Esophagus muscularis mucosa (tissue), 4 donors: ENCODE measurements around the gene NME7. TPM values are rescaled to one million over a fixed set of nuclear protein-coding genes. Genes with fewer than 3 reads are reported as not detected.
"Not testable (repeated sequence)": the region's sequence is repeated elsewhere in the genome, so short reads cannot be mapped to it uniquely, and the experiment has no call there.

ENCODE experiments used
- DNase-seq: peaks from one replicate; pipeline ENCODE4 v3.0.0-alpha.2; 2017; ENCODE audit errors: extremely low spot score
- H3K27ac ChIP-seq, 4 donors: fragments of 200-600 bp; sonication (generic); replicated peaks in 1 of 4; 1 replicate in 3 of 4; 2 replicates in 1 of 4; pipeline ENCODE4 v1.5.1; 2016 to 2019; ENCODE audit warnings: mild to moderate bottlenecking in 1 of 4
- H3K27me3 ChIP-seq, 4 donors: fragments of 200-600 bp; sonication (generic); one replicate each; pipeline versions ENCODE4 v1.5.1 to v1.6.0; 2016 to 2019
- H3K36me3 ChIP-seq, 4 donors: fragments of 200-600 bp; sonication (generic); one replicate each; pipeline ENCODE4 v1.5.1; 2016 to 2019
- H3K4me1 ChIP-seq, 4 donors: fragments of 200-600 bp; sonication (generic); one replicate each; pipeline ENCODE4 v1.5.1; 2016 to 2019
- H3K4me3 ChIP-seq, 4 donors: fragments of 200-600 bp; sonication (generic); 1 replicate in 2 of 4; 2 replicates in 2 of 4; pipeline ENCODE4 v1.5.1; 2016 to 2019; ENCODE audit warnings: mild to moderate bottlenecking in 4 of 4, moderate library complexity in 1 of 4
- H3K9me3 ChIP-seq, 4 donors: fragments of 200-600 bp; sonication (generic); 1 replicate in 3 of 4; 2 replicates in 1 of 4; pipeline ENCODE4 v1.5.1; 2016 to 2019
- CTCF ChIP-seq, 3 experiments: fragments of 200-600 bp in 2 of 3; fragments of 450-650 bp in 1 of 3; sonication (generic) in 2 of 3; IDR thresholded peaks; one replicate each; pipeline ENCODE4 v1.5.1; 2017 to 2019; ENCODE audit warnings: antibody characterized with exemption in 3 of 3, mild to moderate bottlenecking in 2 of 3, moderate library complexity in 1 of 3
- EP300 ChIP-seq: sonication (generic); formaldehyde crosslinking; IDR thresholded peaks from one replicate; pipeline ENCODE4 v1.6.1; 2017; ENCODE audit warnings: antibody characterized with exemption
- POLR2A ChIP-seq: fragments of 450-650 bp; IDR thresholded peaks from one replicate; pipeline ENCODE4 v1.6.1; 2017; ENCODE audit warnings: antibody characterized with exemption, moderate library complexity, mild to moderate bottlenecking, low read depth
- POLR2AphosphoS5 ChIP-seq, 2 donors: sonication (generic); formaldehyde crosslinking; IDR thresholded peaks; one replicate each; pipeline ENCODE4 v1.6.1; 2017; ENCODE audit warnings: antibody characterized with exemption in 2 of 2
- WGBS: methylation state at CpG from one replicate; pipeline ENCODE4 v1.1.5; 2018; 5-methylcytosine and 5-hydroxymethylcytosine counted together
- intact Hi-C: fragments of 100-400 bp; cut with DNase I; formaldehyde crosslinking; loops from one replicate; pipeline ENCODE4 v1.15.1; 2023
- total RNA-seq, 4 donors: library from RNA; depleted of rRNA; stranded (reverse); fragments of >200 nt; gene quantifications; one replicate each; pipeline versions ENCODE4 v1.1.0 to v1.2.1, GENCODE V29; 2016

NME7 gene
- total RNA-seq, 4 donors from 2014 or later = 10.2 to 27.8 (median 14.5) TPM

- H3K36me3 ChIP-seq = no peaks in the 10 kb centered on the region
- 73% methylated on average over 2 of the region's 2 CpGs for WGBS
- no peak overlapping the region for H3K4me3 ChIP-seq
- intact Hi-C loops = loop anchor here (1.0 to 10.0 kb wide), 3 partner anchors 745 to 1006 kb away; no protein-coding TSS in a partner anchor
- no peaks in the 10 kb centered on the region for H3K9me3 ChIP-seq
- H3K4me1 ChIP-seq = no peaks in the 10 kb centered on the region
- TF ChIP-seq EP300 (no peak), POLR2A (no peak)
- no peaks in the 10 kb centered on the region for H3K27me3 ChIP-seq
- no peak overlapping the region for H3K27ac ChIP-seq
- no peak for DNase-seq
Observed at GRCh38 chr1:169347688-169348382, 19.8 kb downstream of the NME7 start.

- H3K27me3 ChIP-seq = no peaks in the 10 kb centered on the region
- H3K4me3 ChIP-seq = no peak overlapping the region
- 98% methylated on average over 3 of the region's 3 CpGs for WGBS
- H3K4me1 ChIP-seq = no peaks in the 10 kb centered on the region
- no peak overlapping the region for H3K27ac ChIP-seq
- TF ChIP-seq POLR2AphosphoS5 (IDR thresholded peaks at IDR 0.05) = no peak
- no peak for TF ChIP-seq EP300
- no peak for TF ChIP-seq POLR2A
- no peak for TF ChIP-seq CTCF (IDR thresholded peaks at IDR 0.05)
- no peak for DNase-seq
- intact Hi-C loops = loop anchor here (5.0 to 10.0 kb wide), 2 partner anchors 911 to 1004 kb away; no protein-coding TSS in a partner anchor
- H3K9me3 ChIP-seq = no peaks in the 10 kb centered on the region
- no peaks in the 10 kb centered on the region for H3K36me3 ChIP-seq
Observed at GRCh38 chr1:169346036-169346589, 21.5 kb downstream of the NME7 start.

GRCh38 chr1:169345511-169345910 is 22.1 kb downstream of the NME7 start:
- WGBS = 96% methylated on average over 1 of the region's 1 CpG
- TF ChIP-seq EP300 (no peak), POLR2A (no peak), CTCF (IDR thresholded peaks at IDR 0.05) (no peak), POLR2AphosphoS5 (IDR thresholded peaks at IDR 0.05) (no peak)

GRCh38 chr1:169342096-169342495 is 25.5 kb downstream of the NME7 start:
- not testable (repeated sequence) for H3K4me1 ChIP-seq, H3K4me3 ChIP-seq, H3K9me3 ChIP-seq, H3K27me3 ChIP-seq, DNase-seq, H3K27ac ChIP-seq, H3K36me3 ChIP-seq
- WGBS = 92% methylated on average over 3 of the region's 3 CpGs
- intact Hi-C loops = loop anchor here (10.0 kb wide), 1 partner anchor 907 kb away; no protein-coding TSS in a partner anchor

More at GRCh38 chr1:169345511-169345910, 22.1 kb downstream of the NME7 start:
- H3K9me3 ChIP-seq = no peaks in the 10 kb centered on the region
- intact Hi-C loops = loop anchor here (5.0 to 10.0 kb wide), 2 partner anchors 911 to 1003 kb away; no protein-coding TSS in a partner anchor
- no peaks in the 10 kb centered on the region for H3K36me3 ChIP-seq
- no peak overlapping the region for H3K4me3 ChIP-seq
- H3K27ac ChIP-seq = no peak overlapping the region
- no peaks in the 10 kb centered on the region for H3K27me3 ChIP-seq
- no peak for DNase-seq
- H3K4me1 ChIP-seq = no peaks in the 10 kb centered on the region

GRCh38 chr1:169340882-169341281 is 26.7 kb downstream of the NME7 start:
- no peak for DNase-seq
- intact Hi-C loops = loop anchor here (10.0 kb wide), 1 partner anchor 906 kb away; no protein-coding TSS in a partner anchor
- WGBS = 100% methylated on average over 5 of the region's 5 CpGs
- Histone ChIP-seq H3K4me1 (no peaks in the 10 kb centered on the region), H3K27ac (no peak overlapping the region), H3K36me3 (peaks cover 0 to 4% (median 0%) of the 10 kb centered on the region in 4 donors), H3K9me3 (no peaks in the 10 kb centered on the region), H3K4me3 (no peak overlapping the region), H3K27me3 (no peaks in the 10 kb centered on the region)
- TF ChIP-seq EP300 (no peak), POLR2A (no peak), CTCF (IDR thresholded peaks at IDR 0.05) (no peak), POLR2AphosphoS5 (IDR thresholded peaks at IDR 0.05) (no peak)
